K562 (cell line): ENCODE data around the gene AP4E1. TPM values are rescaled to one million over a fixed set of nuclear protein-coding genes. Genes with fewer than 3 reads are reported as not detected.

Experiments used
- ARHGAP35 ChIP-seq: fragments of 450-650 bp; IDR thresholded peaks from 2 replicates; pipeline ENCODE4 v1.6.1; 2018; ENCODE audit not compliant: partially characterized antibody
- ARID1B ChIP-seq: fragments of 450-650 bp; IDR thresholded peaks from 2 replicates; pipeline ENCODE4 v1.6.1; 2016; ENCODE audit warnings: antibody characterized with exemption, mild to moderate bottlenecking, inconsistent platforms
- ARID2 ChIP-seq: fragments of 450-650 bp; IDR thresholded peaks from 2 replicates; pipeline ENCODE4 v1.6.1; 2017; ENCODE audit warnings: antibody characterized with exemption, mild to moderate bottlenecking
- CBFA2T2 ChIP-seq: fragments of 450-650 bp; conservative IDR thresholded peaks from 2 replicates; pipeline ENCODE4 v1.6.1; 2017; ENCODE audit warnings: mild to moderate bottlenecking
- CBX3 ChIP-seq, 2 experiments: IDR thresholded peaks; 1 replicate in 1 of 2; 2 replicates in 1 of 2; pipeline ENCODE4 v1.6.1; 2012; ENCODE audit warnings: inconsistent platforms in 2 of 2, low read length in 2 of 2, borderline replicate concordance in 1 of 2, control low read depth in 1 of 2
- COPS2 ChIP-seq: fragments of 450-650 bp; conservative IDR thresholded peaks from 2 replicates; pipeline ENCODE4 v1.6.1; 2016; ENCODE audit warnings: mild to moderate bottlenecking, moderate library complexity
- DNMT1 ChIP-seq: fragments of 450-650 bp; IDR thresholded peaks from 2 replicates; pipeline ENCODE4 v1.6.1; 2016; ENCODE audit warnings: antibody characterized with exemption, mild to moderate bottlenecking
- FOSL1 ChIP-seq: fragments of 200-800 bp; sonication (Bioruptor generic); conservative IDR thresholded peaks from 2 replicates; pipeline ENCODE4 v1.6.1; 2016; ENCODE audit warnings: missing genetic modification characterization, missing compliant biosample characterization
- MCM2 ChIP-seq: fragments of 450-650 bp; IDR thresholded peaks from 2 replicates; pipeline ENCODE4 v1.6.1; 2017; ENCODE audit warnings: low read depth, mild to moderate bottlenecking
- MTF1 ChIP-seq: fragments of 250-450 bp; sonication (Bioruptor Pico); IDR thresholded peaks from 2 replicates; pipeline ENCODE4 v1.9.0; 2021; ENCODE audit warnings: moderate library complexity, mild to moderate bottlenecking, inconsistent platforms, borderline replicate concordance
- NUFIP1 ChIP-seq: fragments of 450-650 bp; IDR thresholded peaks from 2 replicates; pipeline ENCODE4 v1.6.1; 2018; ENCODE audit not compliant: partially characterized antibody
- PHF20 ChIP-seq: fragments of 450-650 bp; IDR thresholded peaks from 2 replicates; pipeline ENCODE4 v1.6.1; 2018; ENCODE audit not compliant: partially characterized antibody
- PTTG1 ChIP-seq: fragments of 450-650 bp; IDR thresholded peaks from 2 replicates; pipeline ENCODE4 v1.6.1; 2016; ENCODE audit warnings: low read depth, mild to moderate bottlenecking, missing genetic modification characterization, missing compliant biosample characterization
- RAD21 ChIP-seq, 2 experiments: fragments of 250-450 bp in 1 of 2; fragments of 450-650 bp in 1 of 2; sonication (Bioruptor Pico) in 1 of 2; formaldehyde crosslinking in 1 of 2; IDR thresholded peaks in 1 of 2; conservative IDR thresholded peaks in 1 of 2; 2 replicates each; pipeline versions ENCODE4 v1.4.0 to v1.8.0; 2020 to 2022; ENCODE audit warnings: mild to moderate bottlenecking in 2 of 2, moderate library complexity in 1 of 2
- RBM22 ChIP-seq: fragments of 200-400 bp; formaldehyde crosslinking; IDR thresholded peaks from 2 replicates; pipeline ENCODE4 v1.6.1; 2018; ENCODE audit warnings: low read length, low read depth; ENCODE audit not compliant: poor library complexity, severe bottlenecking
- RCOR1 ChIP-seq, 2 experiments: IDR thresholded peaks; 2 replicates each; pipeline ENCODE4 v1.6.1; 2012; ENCODE audit warnings: low read depth in 2 of 2, low read length in 2 of 2, borderline replicate concordance in 1 of 2, improper control_type of control experiment in 1 of 2
- TBL1XR1 ChIP-seq, 2 experiments: IDR thresholded peaks; 2 replicates each; pipeline ENCODE4 v1.6.1; 2012; ENCODE audit warnings: improper control_type of control experiment in 2 of 2, low read length in 2 of 2, mild to moderate bottlenecking in 1 of 2
- TBP ChIP-seq: optimal IDR thresholded peaks from 2 replicates; pipeline ENCODE3; 2011; ENCODE audit warnings: low read depth, low read length, improper control_type of control experiment
- XRCC4 ChIP-seq: IDR thresholded peaks from one replicate; pipeline ENCODE4 v1.6.1; 2011; ENCODE audit not compliant: insufficient read depth, insufficient read length; ENCODE audit errors: extremely low read depth
- ZBTB17 ChIP-seq: fragments of 450-650 bp; formaldehyde crosslinking; IDR thresholded peaks from 2 replicates; pipeline ENCODE4 v1.4.0; 2020; ENCODE audit warnings: mild to moderate bottlenecking
- ZZZ3 ChIP-seq: fragments of 450-650 bp; IDR thresholded peaks from 2 replicates; pipeline ENCODE4 v1.6.1; 2016; ENCODE audit warnings: antibody characterized with exemption, mild to moderate bottlenecking, moderate library complexity
- polyA plus RNA-seq, 8 experiments: library from polyadenylated mRNA; depleted of rRNA in 4 of 8; stranded (reverse) in 5 of 8; unstranded in 3 of 8; fragments of >200 nt; fragmentation: Nextera tagmentation in 2 of 8; fragmentation: Illumina TruSeq in 1 of 8; extraction: Ambion mirVana in 2 of 8; extraction: Trizol in 1 of 8; gene quantifications; 2 replicates each; pipeline versions ENCODE4 v1.2.1 to v1.2.3, GENCODE V29; 2011 to 2014; ENCODE audit warnings: inconsistent platforms in 1 of 8, missing spikeins in 1 of 8
- total RNA-seq, 7 experiments: library from RNA; depleted of rRNA in 6 of 7; stranded (reverse); fragments of >200 nt in 6 of 7; fragmentation: Illumina TruSeq in 2 of 7; extraction: Trizol in 2 of 7; gene quantifications; 2 replicates each; pipeline versions ENCODE4 v1.2.1 to v1.2.3, GENCODE V29; 2011 to 2021; ENCODE audit warnings: low replicate concordance in 1 of 7
- TF ChIP-seq, protein P1 (sequence below): fragments of 250-450 bp; sonication (Bioruptor Pico); IDR thresholded peaks from 2 replicates; pipeline ENCODE4 v1.5.0; 2021
- TF ChIP-seq, protein P2 (sequence below): sonication (generic); formaldehyde crosslinking; IDR thresholded peaks from 2 replicates; pipeline ENCODE4 v1.8.1; 2022; ENCODE audit warnings: missing genetic modification reagents
- TF ChIP-seq, protein P3 (sequence below): sonication (generic); formaldehyde crosslinking; IDR thresholded peaks from 2 replicates; pipeline ENCODE4 v1.8.0; 2022; ENCODE audit warnings: mild to moderate bottlenecking, missing genetic modification reagents
- TF ChIP-seq, protein P4 (sequence below): sonication (generic); formaldehyde crosslinking; IDR thresholded peaks from 2 replicates; pipeline ENCODE4 v1.8.0; 2022; ENCODE audit warnings: mild to moderate bottlenecking, low read depth, missing genetic modification reagents

Gene AP4E1
- total and polyA plus RNA-seq, 9 of the 15 experiments (the other 6 are each of a cell fraction or from before 2014, with no cell fraction given): 1.3 to 11.5 (median 4.4) TPM

DNA sequence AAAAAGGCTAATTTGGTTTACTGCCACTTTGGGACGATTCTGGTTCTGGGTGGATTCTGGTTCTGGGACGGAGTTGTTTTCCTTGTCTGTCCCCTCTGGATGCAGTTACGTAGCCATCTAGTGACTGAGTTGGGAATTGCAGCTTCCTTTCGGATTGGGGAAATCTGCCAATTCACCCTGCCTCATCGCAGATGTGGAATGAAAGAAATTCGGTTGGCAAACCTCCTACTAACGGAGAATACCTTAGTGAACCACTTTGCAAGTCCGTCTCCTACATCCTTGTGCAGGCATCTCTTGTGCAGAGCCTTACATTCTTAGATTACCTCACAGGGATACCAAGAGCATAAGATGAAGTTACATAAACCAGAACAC is 31.5 kb upstream of the AP4E1 start (continued):
- TF ChIP-seq, protein P1, sequence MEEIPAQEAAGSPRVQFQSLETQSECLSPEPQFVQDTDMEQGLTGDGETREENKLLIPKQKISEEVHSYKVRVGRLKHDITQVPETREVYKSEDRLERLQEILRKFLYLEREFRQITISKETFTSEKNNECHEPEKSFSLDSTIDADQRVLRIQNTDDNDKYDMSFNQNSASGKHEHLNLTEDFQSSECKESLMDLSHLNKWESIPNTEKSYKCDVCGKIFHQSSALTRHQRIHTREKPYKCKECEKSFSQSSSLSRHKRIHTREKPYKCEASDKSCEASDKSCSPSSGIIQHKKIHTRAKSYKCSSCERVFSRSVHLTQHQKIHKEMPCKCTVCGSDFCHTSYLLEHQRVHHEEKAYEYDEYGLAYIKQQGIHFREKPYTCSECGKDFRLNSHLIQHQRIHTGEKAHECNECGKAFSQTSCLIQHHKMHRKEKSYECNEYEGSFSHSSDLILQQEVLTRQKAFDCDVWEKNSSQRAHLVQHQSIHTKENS (CRISPR knock-in tag): no peak
- TF ChIP-seq MCM2 (no peak), ZZZ3 (no peak), NUFIP1 (no peak), ARHGAP35 (no peak), DNMT1 (no peak), FOSL1 (tag) (no peak), RAD21 (CRISPR knock-in tag; conservative IDR thresholded peaks at IDR 0.05 in 1 of 2, IDR thresholded peaks at IDR 0.05 in 1 of 2) (peak; percentile 94 to 95), COPS2 (no peak), TBP (peak; percentile 34), XRCC4 (no peak), RCOR1 (IDR thresholded peaks at IDR 0.05; ENCODE audit: borderline replicate concordance in 1 of 2, low read depth in 2 of 2, low read length in 2 of 2) (peak in 1 of 2 experiments; percentile 29; a peak in 1 of 4 replicates), MTF1 (CRISPR knock-in tag) (no peak), PHF20 (no peak), ARID2 (peak; percentile 69; the same call in 1 of the 2 replicates), ZBTB17 (CRISPR knock-in tag) (no peak), CBX3 (IDR thresholded peaks at IDR 0.05; ENCODE audit: borderline replicate concordance in 1 of 2, low read length in 2 of 2) (0 out of 3 replicates have a peak, but pooled peaks of 1 of the 2 experiments have one; percentile 39), RBM22 (no peak), CBFA2T2 (no peak), TBL1XR1 (IDR thresholded peaks at IDR 0.05; ENCODE audit: low read length in 2 of 2) (0 out of 4 replicates have a peak, but pooled peaks of 1 of the 2 experiments have one; percentile 16), ARID1B (peak; percentile 19; the same call in 1 of the 2 replicates), PTTG1 (tag) (no peak)
- TF ChIP-seq, protein P2, sequence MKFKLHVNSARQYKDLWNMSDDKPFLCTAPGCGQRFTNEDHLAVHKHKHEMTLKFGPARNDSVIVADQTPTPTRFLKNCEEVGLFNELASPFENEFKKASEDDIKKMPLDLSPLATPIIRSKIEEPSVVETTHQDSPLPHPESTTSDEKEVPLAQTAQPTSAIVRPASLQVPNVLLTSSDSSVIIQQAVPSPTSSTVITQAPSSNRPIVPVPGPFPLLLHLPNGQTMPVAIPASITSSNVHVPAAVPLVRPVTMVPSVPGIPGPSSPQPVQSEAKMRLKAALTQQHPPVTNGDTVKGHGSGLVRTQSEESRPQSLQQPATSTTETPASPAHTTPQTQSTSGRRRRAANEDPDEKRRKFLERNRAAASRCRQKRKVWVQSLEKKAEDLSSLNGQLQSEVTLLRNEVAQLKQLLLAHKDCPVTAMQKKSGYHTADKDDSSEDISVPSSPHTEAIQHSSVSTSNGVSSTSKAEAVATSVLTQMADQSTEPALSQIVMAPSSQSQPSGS (CRISPR knock-in tag): no peak
- TF ChIP-seq, protein P3, sequence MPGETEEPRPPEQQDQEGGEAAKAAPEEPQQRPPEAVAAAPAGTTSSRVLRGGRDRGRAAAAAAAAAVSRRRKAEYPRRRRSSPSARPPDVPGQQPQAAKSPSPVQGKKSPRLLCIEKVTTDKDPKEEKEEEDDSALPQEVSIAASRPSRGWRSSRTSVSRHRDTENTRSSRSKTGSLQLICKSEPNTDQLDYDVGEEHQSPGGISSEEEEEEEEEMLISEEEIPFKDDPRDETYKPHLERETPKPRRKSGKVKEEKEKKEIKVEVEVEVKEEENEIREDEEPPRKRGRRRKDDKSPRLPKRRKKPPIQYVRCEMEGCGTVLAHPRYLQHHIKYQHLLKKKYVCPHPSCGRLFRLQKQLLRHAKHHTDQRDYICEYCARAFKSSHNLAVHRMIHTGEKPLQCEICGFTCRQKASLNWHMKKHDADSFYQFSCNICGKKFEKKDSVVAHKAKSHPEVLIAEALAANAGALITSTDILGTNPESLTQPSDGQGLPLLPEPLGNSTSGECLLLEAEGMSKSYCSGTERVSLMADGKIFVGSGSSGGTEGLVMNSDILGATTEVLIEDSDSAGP (CRISPR knock-in tag): no peak
- TF ChIP-seq, protein P4, sequence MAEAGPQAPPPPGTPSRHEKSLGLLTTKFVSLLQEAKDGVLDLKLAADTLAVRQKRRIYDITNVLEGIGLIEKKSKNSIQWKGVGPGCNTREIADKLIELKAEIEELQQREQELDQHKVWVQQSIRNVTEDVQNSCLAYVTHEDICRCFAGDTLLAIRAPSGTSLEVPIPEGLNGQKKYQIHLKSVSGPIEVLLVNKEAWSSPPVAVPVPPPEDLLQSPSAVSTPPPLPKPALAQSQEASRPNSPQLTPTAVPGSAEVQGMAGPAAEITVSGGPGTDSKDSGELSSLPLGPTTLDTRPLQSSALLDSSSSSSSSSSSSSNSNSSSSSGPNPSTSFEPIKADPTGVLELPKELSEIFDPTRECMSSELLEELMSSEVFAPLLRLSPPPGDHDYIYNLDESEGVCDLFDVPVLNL: no peak
